HG03060 (cell line): ENCODE measurements around the gene GRB10.
"Not testable (repeated sequence)": the region's sequence is repeated elsewhere in the genome, so short reads cannot be mapped to it uniquely, and the experiment has no call there.

Source experiments
- ATAC-seq: cut with Tn5 transposase; IDR thresholded peaks from one replicate; pipeline ENCODE4 v1.9.1; 2021; ENCODE audit warnings: low read depth, moderate number of reproducible peaks; ENCODE audit not compliant: unreplicated experiment

The GRB10 gene

DNA sequence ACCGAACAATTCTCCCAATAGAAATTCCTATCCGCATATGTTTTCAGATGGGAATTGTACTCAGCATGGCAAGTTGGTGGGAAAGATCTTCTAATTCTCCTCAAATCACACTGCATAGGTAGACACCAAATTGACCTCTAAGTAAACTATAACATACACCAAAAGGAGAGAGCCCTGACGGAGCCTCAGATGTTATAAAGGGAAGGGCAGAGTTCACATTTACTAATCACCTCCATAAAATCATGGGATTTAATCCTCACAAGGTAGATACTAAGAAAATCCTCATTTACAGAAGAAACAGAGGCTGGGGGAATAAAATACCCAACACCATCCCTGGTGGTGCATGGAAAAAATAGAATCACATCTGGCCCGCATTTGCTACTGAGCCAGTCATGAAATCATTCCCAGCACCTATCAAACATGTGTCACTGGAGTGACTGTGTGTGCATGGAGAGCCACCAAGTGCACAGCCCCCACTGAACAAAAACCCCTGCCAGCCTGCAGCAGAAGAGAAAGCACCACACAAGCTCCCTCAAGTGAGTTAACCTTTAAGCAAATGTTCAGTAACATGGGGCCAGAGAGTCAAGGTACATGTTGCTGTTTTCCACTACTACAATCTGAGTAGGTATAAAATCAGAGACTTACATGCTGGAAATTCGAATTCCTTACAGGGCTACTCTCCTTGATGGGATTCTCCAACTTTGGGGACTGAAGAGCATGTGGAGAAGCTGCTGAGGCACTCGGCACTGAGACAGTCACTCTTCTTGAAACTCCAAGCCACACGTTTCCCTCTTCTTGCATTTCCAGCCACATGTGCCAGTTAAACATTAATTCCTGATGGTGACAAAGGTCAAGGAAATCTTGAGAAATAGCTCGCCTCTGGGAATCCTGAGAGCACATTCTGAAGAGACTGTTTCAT, 217.8 kb downstream of the GRB10 start, which contains the start of gene DDC:
TSS of gene DDC (minus strand) at position 766 of the 919 bp plus-strand sequence. CDS start 21,320 bp downstream, outside the sequence.
- ATAC-seq, result no peak

DNA sequence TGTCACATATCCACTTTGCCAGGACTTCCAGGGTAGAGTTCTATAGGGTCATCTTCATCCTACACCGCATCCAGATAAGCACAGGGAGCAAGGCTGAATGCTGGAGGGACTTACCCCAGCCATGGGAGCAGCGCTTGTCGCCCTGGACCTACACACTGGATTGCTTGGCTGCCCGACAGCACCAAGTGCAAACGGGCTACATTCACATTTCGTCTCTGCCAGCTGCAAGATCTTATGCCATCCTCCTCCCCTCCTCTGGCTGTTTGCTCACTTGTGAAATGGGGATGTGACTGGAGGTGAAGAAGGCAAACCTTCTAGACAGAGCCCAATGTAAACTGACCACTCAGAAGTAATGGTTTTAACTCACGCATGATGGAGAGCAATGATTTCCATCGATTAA, 218.5 kb downstream of the GRB10 start:
- no peak for ATAC-seq

DNA sequence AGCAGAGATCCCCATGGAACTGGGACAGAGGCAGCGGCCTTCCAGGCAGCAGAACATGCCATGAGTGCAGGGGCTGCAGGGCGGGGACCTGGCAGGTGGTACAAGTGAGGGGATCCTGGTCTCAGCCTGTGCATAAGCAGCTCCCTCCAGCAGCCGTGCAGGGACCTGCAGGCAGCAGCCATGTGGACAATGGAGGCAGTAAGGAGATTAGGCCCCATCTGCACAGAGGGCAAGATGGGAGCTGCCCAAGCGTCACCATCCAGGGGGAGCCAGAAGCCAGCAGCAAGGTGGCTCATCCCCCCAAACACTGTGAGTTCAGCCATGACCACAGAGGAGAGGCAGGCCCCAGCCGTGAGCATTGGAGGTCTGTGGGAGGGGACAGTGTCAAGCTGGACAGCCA, 220.6 kb downstream of the GRB10 start:
- ATAC-seq, result no peak

DNA sequence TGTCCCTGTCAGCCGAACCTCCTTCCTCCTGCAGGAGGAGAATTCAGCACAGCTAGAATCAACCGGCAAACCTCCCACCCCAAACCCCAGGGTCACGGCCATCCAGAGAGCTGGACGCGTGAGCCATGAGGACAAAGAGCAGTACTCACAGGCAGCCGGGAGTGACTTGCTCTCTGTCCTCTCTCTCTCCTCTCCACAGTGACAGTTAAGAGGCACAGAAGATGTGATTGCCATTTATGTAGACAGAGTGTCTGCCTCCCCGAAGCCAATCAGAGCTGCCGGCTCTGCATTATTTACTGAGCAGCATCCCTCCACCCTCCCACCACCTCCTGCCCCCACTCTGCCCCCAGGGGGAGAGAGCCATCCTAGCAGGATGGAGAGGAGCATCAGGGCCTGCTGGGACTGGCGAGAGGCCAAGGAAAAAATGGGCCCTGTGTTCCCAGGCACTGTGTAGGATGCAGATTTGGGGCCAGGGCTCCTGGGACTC, 221.8 kb downstream of the GRB10 start:
- no peak for ATAC-seq

DNA sequence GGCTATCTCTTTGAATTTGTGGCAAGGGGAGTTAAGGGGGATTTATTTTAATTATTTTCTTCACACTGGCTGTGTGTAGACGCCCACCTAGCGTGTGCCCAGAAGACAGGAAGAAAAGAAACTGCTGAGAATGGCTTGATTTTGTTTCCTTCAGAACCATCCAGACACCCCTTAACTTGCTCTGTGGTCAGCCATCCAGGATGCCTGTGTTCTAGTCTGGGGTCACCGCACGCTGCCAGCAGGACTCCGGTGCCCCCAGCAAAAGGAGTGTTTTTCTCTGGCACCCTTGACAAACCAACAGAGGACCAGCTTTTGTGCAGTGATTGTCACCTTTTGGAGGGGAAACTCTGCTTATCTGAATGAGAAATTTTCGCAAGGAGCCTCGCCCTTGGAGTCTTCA, 222.8 kb downstream of the GRB10 start:
- no peak for ATAC-seq

DNA sequence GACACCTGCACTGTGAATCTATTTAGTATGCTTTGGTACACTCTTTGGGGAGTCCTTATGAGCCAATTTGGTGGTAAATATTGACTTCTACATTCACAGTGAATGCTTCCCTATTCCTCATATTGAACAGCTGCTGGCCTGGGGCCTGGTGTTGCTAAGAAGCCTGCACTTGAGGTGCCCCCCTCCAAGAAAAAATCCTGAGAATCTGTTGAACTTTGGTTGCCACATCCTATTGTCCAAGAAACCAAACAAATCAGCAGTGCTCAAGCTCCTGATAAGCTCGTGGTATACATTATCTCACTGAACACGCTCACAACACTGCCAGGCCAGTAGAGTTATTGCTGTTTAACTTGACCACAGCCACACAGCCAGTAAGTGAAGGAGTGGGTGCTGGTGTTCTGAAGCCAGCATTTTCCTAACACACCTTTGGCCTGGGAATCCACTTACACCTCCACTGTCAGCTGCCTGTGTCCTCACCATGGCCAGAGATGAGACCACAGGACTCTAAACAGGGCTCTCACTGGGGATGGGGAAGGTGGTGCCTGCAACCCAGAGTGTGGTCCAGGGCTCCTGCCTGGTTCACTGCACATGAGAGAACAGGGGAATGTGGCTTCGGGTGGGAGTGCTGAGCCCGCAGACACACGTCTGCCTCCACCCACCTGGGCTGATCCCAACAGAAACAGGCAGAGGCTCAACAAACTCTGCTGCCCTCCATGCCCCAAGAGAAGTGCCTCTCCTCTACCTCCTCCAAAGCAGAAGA, 224.2 kb downstream of the GRB10 start:
- no peak for ATAC-seq

DNA sequence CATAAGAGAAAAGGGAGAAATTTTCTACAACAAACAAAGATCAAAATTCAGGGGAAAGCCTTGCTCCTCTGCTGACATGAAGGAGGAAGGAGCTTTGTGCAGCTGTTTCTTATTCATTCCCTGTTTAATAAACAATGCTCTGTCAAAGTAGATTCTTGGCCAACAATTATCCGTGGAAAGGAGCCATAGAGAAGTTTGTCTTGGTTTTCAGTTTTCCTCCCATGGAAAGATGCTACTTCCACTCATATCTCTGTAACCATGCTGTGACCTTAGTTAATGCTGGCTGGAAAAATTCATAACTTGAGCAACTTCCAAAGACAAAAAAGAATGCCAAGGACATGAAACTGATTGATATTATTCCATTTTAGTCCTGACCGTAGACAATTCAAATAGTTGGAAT, 225.6 kb downstream of the GRB10 start:
- no peak for ATAC-seq

DNA sequence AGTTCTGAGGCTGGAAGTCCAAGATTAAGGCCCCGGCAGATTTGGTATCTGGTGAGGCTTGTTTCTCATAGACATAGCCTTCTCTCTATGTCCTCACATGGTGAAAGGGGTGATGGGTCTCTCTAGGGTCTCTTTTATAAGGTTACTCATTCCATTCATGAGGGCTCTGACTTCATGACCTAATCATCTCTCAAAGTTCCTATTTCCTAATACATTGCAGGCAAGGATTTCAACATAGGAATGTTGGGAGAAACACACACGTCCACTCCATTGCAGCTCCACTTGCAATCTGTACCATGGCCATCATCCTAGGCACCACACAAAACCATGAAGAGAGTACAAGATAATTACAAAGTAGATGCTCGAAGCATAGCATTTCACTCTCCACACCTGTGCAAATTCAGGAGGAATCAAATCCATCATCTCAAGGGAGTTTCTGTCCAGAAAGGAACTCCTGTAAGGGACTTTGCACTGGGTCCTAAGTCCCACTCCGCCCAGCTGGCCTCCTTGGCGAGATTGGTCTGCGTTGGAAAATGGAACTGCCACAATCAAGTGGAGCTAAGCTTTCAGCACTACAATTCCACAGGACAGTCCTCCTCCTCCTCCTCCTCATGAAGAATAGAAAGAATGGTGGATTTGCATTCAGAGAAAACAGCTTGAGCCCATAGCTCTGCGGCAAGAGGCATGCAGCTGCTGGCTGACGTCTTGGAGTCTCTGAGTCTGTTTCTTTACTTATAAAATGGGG, 226.3 kb downstream of the GRB10 start:
- ATAC-seq, result no peak

DNA sequence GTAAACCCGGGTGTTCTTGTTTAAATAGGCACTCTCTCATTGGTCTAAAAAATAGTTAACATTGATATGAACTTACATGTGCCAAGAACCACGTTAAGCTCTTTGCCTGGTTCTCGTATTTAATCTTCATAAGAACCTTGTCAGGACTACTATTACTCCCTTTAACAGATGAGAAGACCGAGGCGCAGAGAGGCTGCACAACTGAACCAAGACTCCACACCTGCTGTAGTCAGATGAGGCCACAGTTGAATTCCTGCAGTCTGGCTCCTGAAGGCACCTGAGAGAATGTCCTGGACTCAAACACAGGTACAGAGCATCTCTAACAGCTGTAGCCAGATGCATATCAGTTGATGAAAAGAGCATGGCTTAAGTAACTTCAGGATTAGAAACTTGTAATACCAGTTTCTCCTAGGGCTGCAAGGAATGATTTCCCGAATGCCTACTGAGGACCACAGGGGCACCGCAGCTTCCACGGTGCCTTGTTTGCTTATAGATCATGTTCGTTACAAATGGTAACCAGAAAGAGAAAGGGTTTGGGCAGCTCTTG, 227.0 kb downstream of the GRB10 start:
- no peak for ATAC-seq

DNA sequence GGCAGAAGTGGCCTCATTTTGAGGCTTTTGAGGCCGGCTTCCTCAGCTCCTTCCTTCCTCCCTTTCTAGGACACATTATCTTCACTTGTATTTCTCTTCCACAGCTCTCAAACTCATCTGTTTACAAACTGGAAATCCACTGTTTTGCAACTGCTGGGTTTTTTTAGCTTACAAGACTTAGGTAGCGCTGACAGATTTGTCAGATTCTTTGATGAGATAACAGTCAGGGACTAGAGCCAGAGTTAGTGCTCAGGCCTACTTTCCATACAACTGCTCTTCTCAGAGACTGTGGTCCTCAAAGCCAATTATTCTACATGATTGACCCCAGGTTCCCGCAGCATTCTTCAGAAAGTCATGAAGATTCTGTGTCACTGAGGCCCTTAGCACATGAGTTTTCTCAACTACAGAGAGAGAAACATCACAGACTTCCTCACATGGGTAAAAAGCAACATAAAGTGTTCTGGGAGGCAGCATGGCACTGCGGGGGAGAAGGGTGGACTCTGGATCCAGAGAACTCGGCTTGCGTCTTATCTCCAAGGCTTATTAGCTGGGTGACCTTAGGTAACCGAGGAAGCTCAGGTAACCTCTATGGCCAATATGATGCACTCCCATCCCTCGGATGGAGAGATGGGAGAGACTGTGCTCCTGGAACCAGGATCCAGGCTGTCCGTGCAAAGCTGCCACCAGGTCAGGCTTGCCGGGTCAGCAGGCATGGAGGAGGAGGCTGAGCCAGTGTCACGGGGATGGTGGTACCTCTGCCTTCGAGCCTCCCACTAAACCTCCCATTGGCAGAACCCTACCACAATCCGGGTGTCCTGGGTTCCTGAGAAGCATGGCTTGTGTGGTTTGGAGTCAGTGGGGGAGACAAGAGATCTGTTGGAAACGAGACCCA, 228.0 kb downstream of the GRB10 start:
- ATAC-seq, result no peak

DNA sequence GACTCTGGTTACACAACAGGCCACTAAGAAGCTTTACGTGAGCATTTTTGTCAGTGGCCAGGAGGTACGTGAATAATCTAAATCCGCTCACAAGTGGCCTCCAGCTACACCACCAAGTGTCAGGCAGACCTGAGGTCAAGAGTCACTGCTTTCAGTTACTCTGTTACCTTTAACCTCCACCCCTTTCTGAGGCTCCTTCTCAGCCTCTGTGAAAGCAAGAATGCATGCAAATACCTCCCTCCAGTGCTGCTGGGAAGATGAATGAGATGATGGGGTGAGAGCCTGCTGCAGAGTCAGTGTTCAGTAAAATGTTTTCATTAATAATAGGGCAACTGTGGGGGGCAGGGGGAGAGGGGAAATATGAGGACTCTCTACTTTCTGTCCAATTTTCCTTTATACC, 228.7 kb downstream of the GRB10 start:
- no peak for ATAC-seq

DNA sequence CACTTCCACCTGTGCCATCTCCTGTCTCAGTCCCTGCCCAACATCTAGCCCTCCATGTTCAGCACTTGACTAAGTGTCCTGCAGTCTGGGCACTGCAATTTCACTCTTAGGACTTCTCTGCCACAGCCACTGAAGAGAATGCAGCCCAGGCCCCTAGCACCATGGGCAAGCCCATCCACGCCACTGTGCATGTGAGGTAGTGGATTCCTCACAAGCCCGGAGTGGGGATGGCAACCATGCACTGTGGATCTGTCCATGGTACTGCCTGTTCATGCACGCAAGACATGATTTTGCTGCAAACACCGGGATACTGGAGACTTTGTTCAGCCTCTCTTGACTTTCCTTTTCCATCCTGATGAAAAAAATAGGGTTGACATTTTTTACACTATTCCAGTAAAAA, 229.8 kb downstream of the GRB10 start:
- ATAC-seq, result no peak

DNA sequence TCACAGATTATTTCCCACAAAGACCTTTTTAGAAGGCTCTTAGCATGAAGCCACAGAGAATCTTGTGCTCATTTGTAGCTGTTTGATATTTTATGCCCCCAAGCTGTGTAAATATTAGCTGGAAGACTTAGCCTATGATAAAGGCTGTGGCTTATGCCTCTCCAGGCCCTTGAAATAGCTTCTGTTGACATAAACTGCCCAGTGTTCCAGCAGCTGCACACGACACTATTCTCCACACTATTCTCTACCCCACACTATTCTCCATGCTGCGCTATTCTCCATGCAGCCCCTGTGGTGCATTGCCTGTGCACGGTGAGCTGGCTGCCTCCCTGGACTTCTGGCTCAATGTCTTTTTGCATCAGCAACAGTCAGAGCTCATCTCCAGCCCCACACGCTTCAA, 230.6 kb downstream of the GRB10 start:
- ATAC-seq, result no peak

DNA sequence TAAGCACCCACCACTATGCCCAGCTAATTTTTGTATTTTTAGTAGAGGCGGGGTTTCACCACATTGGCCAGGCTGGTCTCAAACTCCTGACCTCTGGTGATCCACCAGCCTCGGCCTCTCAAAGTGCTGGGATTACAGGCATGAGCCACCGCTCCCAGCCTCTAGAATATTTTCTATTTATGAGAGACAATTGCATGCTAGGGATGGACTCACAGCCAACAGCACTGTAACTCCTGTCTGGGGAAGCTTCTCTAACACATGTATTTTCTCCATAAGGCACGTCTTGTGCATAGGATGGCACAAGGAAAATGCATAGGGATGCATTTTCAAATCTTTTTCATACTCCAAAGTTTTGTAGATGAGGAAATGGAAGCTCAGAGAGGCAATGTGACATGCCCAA, 237.1 kb downstream of the GRB10 start:
- not testable (repeated sequence) for ATAC-seq

DNA sequence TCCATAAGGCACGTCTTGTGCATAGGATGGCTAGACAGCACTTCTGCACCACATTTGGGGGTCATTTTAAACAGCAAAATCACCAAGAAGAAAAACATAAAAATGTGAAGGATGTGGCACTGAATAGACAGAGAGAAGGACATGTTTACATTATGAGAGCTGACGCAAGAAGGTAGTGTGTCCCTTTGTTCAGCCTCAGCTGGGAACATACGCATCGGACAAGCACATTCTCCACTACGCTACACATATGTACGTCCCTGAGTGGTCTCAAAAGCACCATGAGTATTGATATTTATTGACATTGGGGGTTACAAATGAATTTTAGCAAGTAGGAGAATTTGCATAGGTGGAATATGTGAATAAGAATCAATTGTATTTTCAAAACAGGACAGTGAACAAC, 237.7 kb downstream of the GRB10 start:
- no peak for ATAC-seq

DNA sequence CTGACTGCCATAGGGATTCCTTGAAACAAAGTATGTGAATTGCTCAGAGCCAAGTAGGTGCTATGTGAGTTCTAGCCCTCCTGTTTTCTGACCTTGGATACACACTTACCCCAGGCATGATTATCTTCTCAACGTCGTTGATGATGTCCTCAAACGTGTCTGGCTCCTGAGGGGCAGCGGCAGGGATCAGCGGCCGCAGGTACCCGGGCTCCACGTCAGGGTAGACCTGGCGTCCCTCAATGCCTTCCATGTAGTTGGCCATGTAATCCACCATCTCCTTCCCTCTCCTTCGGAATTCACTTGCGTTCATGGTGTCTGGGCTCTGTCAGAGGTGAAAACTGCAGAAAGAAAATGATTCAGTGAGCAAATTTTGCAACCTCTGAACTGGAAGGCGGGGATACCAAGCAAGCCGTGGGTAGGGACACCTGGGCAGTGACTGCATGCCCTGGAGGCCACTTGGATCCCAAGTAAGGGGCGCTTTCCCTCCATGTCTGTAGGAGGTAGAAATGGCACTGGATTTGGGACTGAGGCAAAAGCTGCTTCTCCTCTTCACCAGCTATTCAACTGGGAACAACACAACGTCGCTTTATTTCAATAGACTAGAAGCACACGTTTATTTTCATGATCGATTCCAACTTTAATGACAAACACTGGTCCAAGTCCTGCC, 238.8 kb downstream of the GRB10 start:
- ATAC-seq, result no peak

DNA sequence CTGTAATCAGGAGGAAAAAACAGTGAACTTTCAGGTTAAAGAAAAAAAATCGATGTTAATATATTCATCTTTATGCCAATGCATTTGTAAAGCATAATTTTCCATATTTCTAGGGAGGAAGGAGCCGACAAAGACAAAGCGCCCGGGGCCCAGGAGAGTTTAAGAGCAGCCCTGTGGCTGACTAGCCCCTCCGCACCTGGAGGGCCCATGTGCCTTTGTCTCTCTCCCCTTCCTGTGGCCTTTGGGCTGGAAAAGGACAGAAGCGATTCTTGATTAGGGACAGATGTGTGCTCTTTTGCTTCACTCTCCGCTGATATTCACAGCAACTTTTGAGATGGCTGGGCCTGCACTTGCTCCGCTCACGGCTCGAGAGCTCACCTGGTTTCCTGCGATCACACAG, 240.6 kb downstream of the GRB10 start:
- ATAC-seq, result no peak

DNA sequence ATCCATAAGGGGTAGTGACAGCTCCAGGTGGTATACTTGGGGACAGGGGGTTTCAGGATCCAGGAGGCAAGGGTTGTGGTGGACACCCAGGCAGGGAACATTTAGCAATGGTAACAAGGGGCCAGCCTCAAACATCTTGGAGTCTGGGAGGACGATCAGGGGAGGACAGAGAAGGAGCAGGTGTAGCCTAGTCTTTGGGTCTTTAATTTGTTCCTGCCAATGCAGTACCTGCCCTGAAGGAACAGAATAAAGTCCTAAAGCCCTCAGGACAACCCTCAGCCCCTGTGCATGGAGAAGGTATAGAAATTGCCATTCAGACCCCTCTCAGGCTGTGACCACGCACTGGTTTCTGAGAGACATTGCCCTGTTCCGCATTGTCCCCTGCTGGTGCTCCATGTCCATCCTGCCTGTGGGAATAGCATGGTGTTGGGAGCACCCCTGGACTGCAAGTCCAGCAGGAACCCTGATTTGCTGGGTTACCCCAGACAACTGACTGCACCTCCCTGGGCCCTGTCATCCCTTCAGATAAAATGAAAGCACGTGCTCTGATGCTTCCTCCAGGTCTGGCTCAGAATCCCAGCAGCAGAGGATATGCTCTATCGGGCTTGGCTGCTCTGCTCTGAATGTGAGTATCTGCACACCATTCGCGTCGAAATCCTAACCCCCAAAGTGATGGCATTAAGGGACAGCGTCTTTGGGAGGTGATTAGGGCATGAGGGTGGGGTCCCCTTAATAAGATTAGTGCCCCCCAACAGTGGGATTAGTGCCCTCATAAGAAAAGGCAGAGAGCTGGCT, 241.7 kb downstream of the GRB10 start:
- ATAC-seq, result no peak
